ENCODE data around the gene RTN4.

Gene RTN4

DNA sequence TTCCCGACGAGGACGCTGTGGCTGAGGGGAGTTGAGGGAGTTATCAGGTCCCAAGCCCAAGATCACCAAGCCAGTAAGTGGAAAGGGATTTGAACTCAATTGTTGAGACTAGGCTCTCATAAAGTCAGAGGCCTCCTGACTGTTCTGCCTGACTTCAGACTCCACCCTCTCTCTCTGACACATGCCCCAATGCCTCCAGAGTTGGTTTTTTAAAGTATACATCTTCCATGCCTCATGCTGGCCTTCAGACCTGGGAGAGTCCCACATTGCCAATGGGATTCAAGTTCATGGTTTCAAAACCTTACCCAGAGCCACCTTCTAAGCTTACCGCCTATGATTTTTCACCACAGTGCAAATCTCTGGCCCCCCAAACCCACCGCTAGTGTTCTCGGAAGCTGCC lies 100.8 kb downstream of the RTN4 start:
- DNase-seq: no peak

DNA sequence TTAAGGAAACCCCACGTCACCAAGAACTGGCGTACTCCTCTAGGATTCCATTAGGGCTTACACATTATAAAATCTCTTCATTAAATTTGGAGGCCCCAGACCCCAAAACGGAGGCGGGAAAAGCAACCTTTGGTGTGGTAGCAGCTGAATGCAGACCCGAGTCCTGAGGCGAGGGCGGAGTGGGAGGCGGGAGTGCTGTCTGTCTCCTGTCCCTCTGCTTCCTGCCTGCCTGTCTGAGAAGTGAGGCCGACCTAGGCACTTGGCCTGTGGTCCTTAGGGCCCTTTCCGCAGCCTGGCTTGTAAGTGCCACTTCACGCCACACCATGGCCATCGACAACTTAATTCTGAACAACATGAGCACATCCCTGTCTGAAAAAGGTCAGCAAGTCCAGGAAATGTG lies 102.1 kb downstream of the RTN4 start:
- DNase-seq: no peak

DNA sequence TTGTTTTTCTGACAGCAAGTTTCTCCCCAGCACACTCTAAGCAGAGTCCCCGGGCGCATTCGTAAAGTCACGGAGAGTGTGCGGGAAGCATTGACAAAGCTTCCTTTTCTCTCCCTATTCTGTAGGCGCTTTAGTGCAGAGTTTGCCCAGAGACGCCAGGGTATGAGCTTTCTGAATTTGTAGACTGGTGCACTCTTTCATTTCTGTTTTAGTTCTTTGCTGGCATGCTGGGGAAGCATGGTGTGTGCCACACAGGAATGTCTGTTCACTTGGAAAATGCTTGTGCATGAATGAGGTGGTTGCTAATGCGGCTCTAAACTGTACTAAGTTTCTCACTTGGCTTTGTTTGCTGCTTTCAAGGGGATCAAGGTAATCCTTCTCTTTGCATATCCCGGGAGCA lies 102.6 kb downstream of the RTN4 start:
- no peak for DNase-seq

DNA sequence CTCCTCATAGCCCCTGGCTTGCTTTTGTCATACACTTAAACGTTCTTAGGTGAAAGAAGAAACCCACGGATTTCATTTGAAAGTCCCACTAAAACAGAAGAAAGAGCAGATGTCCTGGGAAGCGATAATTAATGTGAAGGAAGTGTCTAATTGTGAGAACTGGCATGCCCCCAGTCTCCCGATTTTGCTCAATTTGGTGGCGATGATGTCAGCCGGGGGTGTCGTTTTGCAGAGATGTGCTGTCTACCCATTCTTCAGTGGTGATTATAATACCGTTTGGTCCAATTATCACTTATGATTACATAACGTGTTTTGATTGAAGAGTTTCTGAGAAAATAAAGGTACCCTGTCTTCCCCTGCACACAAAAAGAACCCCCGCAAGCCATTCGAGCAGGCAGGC lies 103.1 kb downstream of the RTN4 start:
- no peak for DNase-seq

DNA sequence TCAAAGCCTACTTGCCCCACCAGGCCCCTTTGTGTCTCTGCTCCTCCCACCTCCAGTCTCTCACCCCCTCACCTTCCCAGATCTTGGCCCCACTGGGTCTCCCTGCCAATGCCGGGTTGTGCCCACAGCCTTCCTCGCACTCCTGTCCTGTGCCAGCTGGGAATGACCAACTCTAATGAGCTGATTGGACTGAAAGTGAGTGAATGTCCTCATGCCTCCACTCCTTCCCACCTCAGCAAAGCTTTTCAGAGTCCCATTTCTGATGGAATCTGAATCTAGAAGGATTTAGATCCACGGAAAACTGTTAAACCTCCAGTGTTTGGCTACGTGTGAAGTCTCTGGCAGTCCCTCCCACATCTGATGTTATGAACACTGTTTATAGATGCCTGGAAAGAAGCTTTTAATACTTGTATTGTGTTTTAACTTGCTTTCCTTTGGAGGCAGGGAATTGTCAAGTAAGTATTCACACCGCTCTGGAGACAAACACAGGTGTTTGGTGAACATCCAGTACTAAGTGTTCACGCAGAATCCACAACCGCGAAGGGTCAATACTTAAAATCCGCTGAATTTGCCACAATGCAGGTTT lies 103.9 kb downstream of the RTN4 start:
- DNase-seq: no peak

DNA sequence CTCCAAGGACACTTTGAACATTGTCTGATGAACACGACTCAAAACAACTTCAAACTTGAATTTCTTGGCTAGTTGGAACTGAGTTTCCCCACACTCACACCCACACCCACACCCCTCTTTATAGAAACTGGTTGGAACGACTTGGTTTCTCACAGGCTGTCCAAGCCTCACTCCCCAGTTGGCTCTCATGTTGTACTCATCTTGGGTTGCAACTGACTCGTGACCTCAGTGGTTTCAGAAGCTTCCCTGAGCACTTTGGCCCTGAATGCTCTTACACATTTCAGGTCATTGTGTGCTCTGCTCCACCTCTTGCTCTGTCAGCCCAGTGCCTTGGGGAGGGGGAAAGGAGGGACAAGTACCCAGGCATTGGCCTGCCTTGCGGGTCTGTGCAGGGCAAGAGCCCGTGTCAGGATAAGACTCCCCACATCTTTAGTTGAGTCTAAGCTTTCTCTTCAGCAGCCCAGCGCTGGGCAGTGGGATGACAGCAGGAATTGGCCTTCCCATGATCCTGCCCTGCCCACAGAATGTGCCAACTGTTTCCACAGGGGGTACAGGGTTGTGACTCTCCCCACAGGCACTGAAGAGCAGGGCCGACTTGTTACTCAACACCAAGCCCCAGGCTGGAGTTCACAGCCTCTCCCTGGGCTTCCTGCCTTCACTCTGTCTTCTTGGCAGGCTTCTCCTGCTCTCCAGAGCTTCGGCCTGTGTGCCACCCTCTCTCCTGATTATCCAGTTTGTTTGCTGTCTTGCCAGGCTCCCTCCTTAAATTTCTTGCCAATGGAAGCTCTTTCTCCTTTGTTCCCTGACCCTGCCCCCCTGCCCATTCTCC lies 104.6 kb downstream of the RTN4 start:
- no peak for DNase-seq

DNA sequence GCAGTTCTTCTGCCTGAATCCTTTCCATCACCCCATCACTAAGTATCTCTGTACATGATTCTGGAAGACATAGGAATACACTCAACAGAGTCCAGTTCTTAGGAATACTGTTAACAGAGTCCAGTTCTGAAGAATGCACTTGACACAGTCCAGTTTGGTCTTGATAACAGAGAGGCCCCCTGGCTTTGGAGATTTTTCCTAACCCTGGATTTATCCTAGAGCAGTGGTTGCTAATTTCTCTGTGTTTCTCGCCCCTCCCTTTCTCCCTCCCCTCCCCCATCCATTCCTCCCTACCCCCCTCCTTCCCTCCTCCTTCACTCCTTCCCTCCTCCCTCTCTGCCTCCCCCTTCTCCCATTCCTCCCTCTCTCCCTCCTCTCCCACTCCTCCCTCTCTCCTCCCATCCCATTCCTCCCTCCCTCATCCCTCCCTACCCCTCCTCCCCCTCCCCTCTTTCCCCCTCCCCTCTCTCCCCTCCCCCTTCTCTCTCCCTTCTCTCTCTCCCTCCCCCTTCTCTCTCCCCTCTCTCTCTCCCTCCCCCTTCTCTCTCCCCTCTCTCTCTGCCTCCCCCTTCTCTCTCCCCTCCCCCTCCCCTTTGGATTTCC lies 105.4 kb downstream of the RTN4 start:
- no peak for DNase-seq

DNA sequence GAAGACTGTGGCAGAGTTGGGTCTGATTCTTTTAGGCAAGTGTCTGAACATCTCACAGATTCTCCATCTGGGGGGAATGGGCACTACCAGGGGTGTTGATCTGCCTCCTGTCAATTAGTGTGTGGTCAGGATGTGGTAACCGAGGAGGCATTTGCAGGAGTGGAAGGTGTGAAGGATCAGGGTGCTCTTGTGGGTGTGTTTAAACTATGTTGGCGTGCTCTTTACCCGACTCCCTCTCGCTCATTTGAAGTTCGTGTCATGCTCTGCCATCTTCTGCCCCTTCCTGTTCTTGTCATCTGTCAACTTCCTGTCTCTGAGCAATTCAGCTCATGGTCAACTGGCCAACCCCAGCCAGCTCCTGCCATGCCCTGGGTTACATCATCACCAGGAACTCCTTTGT lies 107.9 kb downstream of the RTN4 start:
- DNase-seq: no peak

DNA sequence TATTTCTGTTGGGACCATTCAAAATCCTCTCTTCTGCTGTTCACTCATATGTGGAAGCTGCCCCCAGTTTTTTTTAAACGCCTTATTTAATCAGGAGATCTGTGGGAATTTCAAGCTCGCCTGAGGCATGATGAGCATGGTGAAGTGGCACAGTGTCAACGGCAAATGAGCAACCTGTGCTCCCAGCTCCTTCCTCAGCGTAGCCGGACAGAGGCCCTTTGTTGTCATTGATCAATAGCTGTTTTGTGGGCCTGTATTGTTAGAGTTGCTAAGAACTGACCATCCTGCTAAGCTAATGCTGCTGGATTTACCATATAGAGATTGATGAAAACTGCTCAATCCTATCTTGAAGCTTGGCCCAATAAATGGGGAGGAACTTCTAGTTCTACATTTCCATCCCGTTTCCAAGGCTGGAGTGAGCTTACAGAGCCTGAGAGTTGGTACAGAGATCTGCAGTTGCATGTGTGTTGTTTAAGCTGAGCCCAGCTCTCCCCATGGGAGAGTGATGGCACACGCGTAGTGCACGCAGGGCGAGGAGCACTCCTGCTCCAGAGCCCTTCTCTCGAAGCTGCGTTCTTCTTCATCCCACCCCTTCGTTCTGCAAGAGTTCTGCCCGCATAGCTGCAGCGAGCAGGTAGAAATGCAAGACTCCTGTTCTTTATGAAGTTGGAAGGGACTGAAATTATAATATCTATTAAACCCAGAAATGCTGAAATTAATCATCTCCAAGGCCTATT lies 108.8 kb downstream of the RTN4 start:
- DNase-seq: no peak

DNA sequence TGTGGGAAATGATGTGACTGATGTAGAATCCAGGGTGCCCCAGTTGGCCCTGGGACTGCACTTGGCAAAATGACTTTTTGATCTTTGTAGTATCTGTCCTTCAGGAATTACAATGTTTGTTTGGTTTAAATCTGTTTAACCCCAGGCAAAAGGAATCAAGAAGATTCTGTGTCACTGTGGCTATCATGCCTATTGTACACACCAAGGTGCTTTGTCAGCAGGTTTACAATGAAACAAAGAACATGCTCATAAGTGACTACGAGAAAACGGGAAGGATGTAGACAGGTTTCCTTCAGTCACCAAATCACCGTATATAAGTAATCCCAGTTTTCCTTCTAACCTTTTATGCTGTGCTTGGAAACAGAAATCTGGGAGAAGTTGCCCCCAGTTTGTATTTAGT lies 109.5 kb downstream of the RTN4 start:
- no peak for DNase-seq

DNA sequence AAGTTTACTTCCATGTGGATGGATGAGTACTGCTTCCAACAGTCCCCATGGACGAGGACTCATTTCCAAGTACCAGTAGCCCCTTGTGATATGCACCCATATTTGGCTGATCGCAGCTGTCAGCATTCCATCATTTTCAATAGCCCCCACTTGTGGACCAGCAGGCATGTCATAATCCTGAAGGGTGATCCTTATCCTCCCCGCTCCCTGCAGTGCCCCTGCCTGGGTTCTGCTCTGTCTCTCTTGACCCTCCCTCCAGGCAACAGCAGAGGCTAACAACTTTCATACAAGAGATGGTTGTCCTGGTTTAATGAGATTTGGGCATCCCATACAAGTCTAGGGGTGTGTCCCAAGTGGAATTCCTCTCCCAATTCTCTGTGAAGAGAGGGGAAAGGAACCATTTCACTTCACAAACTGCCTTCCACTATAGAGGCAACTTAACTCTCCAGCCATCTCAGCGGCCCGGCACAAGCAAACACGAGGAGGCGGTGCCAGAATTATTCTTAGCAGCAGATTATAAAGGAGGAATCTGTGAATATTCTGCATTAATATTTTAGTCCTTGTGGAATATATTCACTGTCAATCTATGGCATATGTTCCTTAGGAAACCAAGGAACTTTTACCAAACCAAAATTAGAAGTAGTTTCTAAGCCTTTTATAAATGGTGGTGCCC lies 110.7 kb downstream of the RTN4 start:
- no peak for DNase-seq

DNA sequence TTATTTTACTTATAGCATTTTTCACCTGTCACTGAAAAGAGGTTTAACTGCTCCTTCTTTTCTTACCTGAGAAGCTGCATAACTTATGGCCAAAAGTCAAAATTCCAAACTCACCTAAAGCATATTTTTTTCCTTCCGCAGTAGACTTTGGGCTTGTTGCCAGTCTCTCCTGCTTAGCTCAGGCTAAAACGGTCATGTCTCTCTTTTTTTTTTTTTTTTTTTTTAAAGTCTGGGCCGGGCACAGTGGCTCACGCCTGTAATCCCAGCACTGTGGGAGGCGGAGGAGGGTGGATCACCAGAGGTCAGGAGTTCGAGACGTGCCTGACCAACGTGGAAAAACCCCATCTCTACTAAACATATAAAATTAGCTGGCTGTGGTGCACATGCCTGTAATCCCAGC lies 113.5 kb downstream of the RTN4 start:
- no peak for DNase-seq

DNA sequence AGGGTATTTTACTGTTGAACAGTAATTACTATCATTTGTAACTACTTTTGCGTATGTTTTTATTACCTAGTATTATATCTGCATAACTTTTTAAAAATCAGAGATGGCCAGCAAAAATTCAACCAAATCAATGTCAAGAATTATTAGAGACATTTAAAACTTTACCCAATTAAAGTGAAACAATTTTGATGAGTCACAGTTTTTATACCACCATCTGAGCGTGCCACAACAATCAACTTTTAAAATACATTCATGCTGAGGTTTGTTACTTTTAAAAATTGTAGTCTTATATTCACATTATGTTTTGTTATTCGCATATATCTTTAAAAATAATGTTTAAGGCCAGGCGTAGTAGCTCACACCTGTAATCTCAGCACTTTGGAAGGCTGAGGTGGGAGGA lies 114.9 kb downstream of the RTN4 start:
- DNase-seq: no peak

DNA sequence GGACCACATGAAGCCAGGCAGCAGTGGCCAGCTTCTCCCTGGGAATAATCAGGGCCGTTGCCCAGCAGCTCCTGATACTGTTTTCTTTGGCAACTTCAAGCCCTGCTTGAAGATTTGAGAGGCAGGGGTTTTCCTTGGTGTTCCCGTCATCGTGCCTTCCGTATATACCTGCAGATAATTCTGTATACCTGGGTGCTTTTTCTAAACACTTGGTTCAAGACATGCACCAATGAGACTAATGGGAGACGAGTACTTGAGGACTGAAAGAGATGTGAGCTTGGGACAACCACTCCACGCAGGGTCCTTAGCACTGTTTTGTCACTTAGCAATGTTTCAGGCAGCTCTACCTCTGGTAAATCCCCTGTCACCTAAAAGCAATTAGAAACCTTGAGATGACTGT lies 118.8 kb downstream of the RTN4 start:
- DNase-seq: no peak

DNA sequence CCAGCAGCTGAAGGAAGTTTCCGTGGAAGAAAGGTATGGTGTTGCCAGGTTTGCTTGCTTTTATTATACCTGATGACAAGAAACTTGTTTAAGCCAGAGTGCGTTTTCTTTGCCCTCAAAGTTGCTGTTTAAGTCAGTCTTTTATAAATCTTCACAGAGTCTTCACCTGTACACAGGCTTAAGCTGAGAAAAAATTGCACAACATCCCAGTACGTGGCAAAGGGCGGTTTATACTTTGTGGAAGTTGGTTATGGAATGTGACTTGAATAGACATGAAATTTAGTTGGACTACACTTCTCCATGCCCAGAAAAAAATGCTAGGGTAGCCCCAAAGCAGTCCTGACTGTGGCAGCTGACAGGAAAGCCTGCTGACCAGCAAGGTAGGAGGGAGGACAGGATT lies 121.5 kb downstream of the RTN4 start:
- no peak for DNase-seq

DNA sequence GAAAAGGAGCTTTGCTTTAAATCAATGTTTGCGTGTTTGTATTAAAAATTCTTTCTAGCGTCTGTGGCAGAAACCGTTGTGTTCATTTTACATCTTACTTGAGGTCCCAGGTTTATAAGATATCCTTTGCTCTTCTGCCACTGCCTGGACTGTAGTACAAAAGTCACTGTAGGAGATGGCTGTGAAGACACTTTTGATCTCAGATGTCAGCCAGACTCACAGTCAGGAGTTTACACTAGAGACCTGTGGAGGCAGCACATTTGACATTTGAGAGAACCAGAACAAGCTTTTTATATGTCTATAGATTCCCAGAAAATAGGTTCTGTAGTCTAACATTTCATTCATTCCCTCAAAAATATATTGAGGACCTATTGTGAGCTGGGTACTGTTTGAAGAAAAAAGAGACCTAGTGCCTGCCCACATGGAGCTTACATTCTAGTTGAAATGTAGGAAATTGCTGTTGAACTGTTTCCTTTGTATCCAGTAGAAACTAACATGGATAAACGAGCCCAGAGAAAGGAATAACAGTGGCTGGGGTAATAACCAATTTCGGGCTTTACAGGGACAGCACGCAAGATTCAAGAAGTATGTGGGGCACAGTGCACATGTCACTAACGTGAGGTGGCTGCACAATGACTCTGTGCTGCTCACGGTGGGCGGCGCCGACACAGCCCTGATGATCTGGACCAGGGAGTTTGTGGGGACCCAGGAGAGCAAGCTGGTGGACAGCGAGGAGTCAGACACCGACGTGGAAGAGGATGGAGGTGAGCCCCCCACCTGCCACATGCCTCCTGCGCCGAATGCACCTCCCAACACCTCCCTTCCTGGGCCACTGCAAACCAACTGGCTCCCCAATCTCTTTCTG lies 122.3 kb downstream of the RTN4 start:
- DNase-seq: no peak

DNA sequence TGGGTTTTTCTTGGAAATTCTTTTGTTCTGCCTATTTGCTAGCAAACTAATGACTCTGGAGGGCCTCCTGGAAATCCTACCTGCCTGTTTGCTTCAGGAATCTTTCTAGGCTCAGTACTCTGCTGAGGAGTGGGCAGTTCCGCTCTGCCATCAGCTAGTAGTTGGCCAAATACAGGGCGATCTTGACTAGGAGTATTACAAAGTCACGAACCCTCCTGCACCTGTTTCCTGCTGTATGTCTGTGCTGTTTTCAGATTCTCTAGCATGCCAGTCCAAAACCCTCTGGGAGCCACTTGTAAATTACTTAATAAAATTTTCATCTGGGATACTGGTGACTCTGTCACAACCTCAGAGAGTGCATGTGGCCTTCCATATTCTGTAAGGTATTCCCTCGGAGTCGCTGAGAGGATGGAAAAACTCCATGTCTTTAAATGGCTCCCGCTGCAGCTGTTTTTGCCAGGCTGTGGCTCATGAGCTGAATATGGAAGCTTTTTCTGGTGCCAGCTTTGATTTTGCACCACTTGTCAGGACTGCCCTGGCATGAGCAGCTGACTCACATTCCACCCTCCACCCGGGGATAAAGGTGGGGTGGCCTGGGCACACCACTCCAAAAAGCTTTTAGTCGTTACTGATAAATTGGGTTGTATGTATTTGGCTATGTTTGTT lies 123.0 kb downstream of the RTN4 start:
- no peak for DNase-seq

DNA sequence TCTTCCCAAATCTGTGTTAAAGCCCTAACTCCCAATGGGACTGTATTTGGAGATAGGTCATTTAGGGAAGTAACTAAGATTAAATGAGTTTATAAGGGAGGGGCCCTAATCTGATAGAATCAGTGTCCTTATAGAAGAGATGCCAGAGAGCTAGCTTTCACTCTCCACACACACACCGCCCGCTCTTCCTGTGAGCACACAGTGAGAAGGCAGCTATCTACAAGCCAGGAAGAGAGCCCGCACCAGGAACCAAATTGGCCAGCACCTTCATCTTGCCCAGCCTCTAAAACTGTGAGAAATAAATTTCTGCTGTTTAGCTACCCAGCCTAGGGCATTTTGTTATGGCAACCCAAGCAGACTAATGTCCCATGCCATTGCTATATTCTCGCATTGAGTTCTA lies 125.2 kb downstream of the RTN4 start:
- DNase-seq: no peak

DNA sequence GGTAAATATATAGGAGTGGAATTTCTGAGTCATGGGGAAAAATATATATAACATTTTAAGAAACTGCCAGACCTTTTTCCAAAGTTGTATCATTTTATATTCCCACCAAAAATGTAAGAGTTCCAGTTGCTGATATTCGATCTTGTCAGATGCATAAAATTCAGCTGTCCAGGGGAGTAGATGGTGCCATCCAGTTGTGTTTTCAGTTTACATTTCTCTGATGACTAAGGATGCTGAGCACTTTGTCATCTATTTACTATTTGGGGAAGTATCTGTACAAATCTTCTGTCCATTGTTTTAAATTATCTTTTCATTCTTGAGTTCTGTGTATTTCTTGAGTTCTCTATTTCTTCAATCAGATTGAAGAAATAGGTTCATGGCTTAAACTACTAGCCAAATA lies 126.1 kb downstream of the RTN4 start:
- no peak for DNase-seq
